ENCODE data around the gene CTDSP2.
"Not testable (repeated sequence)": the region's sequence is repeated elsewhere in the genome, so short reads cannot be mapped to it uniquely, and the experiment has no call there.

The CTDSP2 gene

DNA sequence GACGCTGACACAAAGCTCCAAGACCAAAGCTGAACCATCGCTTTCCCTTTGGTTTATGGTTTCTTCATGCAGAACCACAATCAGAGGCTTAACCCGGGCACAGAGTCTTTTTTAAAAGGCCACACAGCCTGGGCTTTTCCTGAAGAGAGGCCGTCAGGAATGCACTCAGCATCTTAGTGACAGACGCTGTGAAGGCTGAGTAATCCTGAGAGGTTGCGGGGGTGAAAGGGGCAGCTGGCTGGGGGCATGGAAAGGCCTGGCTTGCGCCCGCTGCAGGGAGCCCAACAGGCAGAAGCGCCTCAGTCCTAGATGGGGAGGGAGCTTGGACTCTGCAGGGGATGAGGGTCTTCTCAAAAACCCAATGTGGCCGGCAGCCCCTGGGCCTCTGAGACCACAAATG lies 13.6 kb downstream of the CTDSP2 start:
- no peak for DNase-seq

DNA sequence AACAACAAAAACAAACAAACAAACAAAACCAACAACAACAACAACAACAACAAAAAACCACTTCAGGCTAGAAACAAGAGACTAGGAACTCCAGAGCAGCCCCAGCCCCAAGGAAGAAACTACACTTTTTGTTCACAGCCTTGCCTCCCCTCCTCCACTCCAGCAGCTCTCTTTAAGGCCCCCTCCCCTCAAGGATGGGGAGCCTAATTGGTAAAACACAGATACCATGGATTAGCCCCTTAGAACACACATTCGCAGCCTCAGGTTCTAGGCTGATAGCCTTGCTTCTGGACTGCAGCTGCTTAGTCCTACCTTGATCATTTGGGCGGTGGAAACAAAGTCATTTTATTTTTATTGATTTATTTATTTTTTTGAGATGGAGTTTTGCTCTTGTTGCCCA lies 16.1 kb downstream of the CTDSP2 start:
- no peak for DNase-seq

DNA sequence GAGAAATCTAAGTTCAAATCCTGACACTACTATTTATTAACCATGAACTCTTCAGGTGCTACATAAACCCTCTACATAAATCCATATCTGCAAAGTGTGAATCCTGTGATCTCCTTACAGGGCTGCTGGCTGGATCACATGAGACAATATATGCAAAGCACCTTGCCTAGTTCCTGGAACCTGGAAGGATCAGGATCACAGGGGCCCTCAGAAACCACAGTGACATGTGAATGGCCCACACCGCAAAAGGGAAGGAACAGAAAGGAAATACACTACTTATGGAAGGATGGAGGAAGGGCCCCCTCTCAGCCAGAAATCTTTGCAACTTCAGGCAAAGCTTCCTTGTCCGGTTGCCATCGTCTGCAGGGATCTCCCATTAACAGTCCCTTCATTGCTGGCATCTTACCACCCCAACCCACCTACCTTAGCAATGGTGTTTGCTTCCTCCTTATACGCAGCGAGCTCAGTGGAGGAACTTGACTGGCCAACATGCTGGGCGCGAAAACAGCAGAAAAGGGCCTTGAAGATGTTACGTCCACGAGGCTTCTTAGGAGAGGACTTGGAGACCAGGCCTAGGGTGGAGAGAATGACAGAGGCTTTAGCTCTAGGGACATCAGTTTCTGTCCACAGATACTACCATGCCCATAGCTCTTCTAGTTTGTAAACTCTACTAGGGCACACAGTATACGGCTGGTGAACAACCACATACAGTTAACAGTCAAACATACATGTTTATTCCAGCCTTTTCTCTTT lies 17.3 kb downstream of the CTDSP2 start:
- no peak for DNase-seq

DNA sequence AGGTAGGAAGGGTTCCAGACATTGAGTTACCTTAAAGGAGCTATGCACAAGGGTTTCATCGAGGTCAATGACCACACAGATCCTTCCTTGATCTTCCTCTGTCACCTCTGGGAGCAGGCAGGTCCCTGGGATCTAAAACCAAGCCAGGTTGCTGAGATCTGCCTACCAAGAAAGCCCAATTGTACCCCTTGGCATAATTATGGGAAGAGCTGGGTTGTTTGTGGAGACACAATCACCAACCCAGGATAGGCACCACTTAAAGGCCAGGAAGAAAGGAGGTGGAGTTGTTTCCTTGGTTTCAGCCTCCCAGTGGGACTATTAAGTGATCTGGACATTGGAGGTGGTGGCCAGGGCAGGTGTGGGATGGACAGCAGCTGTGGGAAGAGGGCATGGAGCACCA lies 19.6 kb downstream of the CTDSP2 start:
- no peak for DNase-seq

- DNase-seq, result no peak
Measured at GRCh38 chr12:57826400-57826799, 20.1 kb downstream of the CTDSP2 start.

GRCh38 chr12:57825451-57825850 lies 21.1 kb downstream of the CTDSP2 start:
- DNase-seq, result no peak

GRCh38 chr12:57823908-57824640 lies 22.5 kb downstream of the CTDSP2 start:
- DNase-seq, result no peak

- no peak for DNase-seq
Measured at GRCh38 chr12:57823131-57823907, 23.2 kb downstream of the CTDSP2 start.

DNA sequence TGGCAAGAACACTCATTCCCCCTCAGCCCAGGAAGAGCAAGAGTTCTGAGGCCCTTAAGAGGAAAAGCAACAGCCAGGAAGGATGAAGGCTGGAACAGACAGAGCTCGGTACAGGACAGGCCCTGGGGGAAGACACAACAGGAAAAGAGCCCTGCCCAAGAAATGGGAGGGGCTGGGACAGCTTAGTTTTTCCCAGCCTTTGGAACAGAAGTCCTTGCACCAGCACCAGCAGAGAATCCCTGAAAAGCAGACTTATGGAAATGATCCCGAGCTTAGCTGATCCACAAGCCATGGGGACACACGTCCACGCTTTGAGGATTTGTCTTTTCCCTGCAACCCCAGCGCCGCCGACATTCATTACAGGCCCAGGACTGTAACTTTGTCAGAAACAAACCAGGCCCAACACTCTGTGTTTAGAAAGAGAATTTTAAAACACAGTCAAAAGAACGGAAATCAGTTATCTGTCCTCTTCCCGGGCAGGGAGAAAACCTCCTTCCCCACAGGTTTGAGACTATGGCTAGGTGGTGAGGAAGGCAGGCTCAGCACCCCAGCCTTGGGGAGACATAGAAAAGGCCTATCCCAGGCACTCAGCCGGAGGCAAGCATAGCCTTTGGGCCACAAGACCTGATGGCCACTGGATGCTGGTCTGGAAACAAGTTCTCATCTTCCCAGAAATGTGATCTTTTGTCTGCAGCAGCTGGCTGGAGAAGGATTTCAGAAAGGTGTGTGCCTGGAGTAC lies 24.0 kb downstream of the CTDSP2 start:
- no peak for DNase-seq

DNA sequence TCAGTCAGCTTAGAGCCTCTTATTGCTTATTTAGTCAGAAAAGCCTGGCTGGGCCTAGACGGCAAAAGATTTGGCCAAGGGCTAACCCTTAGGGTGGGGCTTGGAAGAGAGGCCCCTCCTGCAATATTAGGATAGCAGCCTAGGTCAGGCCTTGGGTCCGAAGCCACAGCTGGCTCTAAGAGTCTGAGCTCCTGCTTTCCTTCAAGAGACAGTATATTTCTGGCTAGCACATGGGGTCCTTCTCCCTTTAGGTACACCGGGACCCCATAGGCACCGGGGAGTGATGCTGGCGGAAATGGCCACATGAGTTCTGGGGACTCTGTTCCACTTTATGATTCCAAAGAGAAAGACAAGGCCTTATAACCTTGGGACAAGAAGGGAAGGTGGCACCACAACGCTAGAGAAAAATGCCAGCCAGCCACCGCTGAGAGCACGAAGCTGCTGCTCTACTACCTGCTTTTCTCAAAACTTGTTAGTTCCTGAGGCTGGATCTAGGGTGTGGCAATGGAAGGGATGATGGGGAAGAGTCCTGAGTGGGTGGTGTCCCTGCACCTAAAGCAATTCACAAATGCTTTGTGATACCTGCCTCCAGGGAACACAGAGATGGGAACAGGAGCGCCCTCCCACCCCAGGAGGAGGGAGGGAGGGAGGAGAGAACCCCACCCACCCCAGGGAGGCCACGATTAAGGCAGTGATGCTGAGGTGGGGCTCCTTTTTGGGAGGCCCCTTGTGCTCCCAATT lies 24.9 kb downstream of the CTDSP2 start:
- DNase-seq, result no peak

GRCh38 chr12:57821015-57821414 lies 25.5 kb downstream of the CTDSP2 start:
- not testable (repeated sequence) for DNase-seq

- not testable (repeated sequence) for DNase-seq
Measured at GRCh38 chr12:57820119-57820518, 26.4 kb downstream of the CTDSP2 start.

- DNase-seq, result not testable (repeated sequence)
Measured at GRCh38 chr12:57817990-57818331, 28.6 kb downstream of the CTDSP2 start.

DNA sequence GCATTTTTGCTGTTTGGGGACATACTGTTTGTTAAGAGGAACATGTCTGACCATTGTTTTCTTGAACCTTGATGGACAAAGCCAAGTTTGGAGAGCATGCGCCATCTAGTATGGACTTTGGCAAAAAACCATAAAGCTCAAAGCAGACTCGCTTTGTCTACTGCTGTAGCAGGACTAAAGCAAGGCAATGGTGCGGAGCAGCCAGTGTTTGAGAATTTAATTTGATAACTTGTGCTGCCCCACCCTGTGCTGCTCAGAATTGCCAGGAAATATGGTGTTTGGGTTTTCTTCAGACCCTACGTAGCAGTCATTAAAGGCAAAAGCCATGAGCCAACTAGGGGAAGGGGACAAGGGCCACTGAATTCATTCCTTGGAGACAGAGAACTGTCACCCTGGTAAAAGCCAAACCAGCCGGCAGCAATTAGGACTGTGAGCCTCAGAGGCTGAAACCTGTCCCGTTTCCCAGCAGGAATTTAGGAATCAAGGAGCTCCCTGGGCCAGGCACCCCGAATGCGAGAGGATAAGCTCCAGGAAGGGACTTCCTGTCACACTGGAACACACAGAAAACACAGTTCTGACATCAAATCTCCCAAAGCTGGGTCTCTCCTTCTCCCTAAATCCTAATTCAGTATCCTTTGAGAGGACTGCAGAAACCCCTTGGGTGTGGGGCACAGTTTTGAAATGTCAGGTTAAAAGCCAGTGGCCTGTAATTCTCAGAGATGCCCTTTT lies 29.1 kb downstream of the CTDSP2 start:
- no peak for DNase-seq

- no peak for DNase-seq
Measured at GRCh38 chr12:57816855-57817151, 29.7 kb downstream of the CTDSP2 start.

GRCh38 chr12:57816001-57816854 lies 30.3 kb downstream of the CTDSP2 start:
- DNase-seq, result no peak

GRCh38 chr12:57815177-57816000 lies 31.1 kb downstream of the CTDSP2 start:
- DNase-seq, result peak; percentile 63

- DNase-seq, result no peak
Measured at GRCh38 chr12:57813971-57814772, 32.4 kb downstream of the CTDSP2 start.

All from DMS79 (cell line).